GM12873 (cell line): ENCODE data around the gene KCTD7.

Source experiments
- CTCF ChIP-seq: IDR thresholded peaks from 2 replicates; pipeline ENCODE4 v1.5.1; 2012; ENCODE audit warnings: low read depth, mild to moderate bottlenecking, moderate library complexity, low read length, control low read depth; ENCODE audit not compliant: insufficient read depth; ENCODE audit errors: missing control alignments

KCTD7 gene

GRCh38 chr7:66609176-66609575 lies 19.5 kb upstream of the KCTD7 start:
- TF ChIP-seq CTCF, result no peak

GRCh38 chr7:66615699-66616098 lies 13.0 kb upstream of the KCTD7 start:
- no peak for TF ChIP-seq CTCF

GRCh38 chr7:66617295-66617694 lies 11.4 kb upstream of the KCTD7 start:
- TF ChIP-seq CTCF, result no peak

- TF ChIP-seq CTCF, result no peak
These were observed 2.2 kb upstream of the KCTD7 start for GRCh38 chr7:66626331-66626934.

- TF ChIP-seq CTCF, result no peak
These were observed 1.5 kb upstream of the KCTD7 start for GRCh38 chr7:66627151-66627681.

GRCh38 chr7:66627881-66628360 lies 760 bp upstream of the KCTD7 start:
- TF ChIP-seq CTCF, result no peak

- no peak for TF ChIP-seq CTCF
These were observed 761 bp downstream of the KCTD7 start for GRCh38 chr7:66629222-66630062.
